IMR-90 (cell line): ENCODE data around the gene ADAMTSL4. TPM values are rescaled to one million over a fixed set of nuclear protein-coding genes. Genes with fewer than 3 reads are reported as not detected.

Experiments
- ATAC-seq: fragments of 200-7000 bp; cut with Tn5 transposase; 2 replicates; pipeline ENCODE4 v1.9.1; 2020; ENCODE audit warnings: low read depth, mild to moderate bottlenecking, moderate library complexity
- BruUV-seq: library from RNA; stranded (reverse); fragments of 400-500 nt; replicated peaks from 2 replicates; lab custom pipeline; 2021; lab: Mats Ljungman, UMichigan
- CTCF ChIA-PET: fragments of 300-600 bp; formaldehyde crosslinking; extraction: SDS; loops from one replicate; lab custom pipeline; 2021; ENCODE audit warnings: antibody characterized with exemption; lab: Yijun Ruan, JAX
- POLR2A ChIA-PET: fragments of 300-600 bp; sonication (Branson Sonifier 250); formaldehyde crosslinking; loops from one replicate; lab custom pipeline; 2022; ENCODE audit warnings: antibody characterized with exemption; ENCODE audit not compliant: unreplicated experiment; lab: Charles Lee
- DNase-seq: peaks from one replicate; pipeline ENCODE4 v3.0.0; 2013
- H2AFZ ChIP-seq: replicated peaks from 2 replicates; pipeline ENCODE3; 2013; ENCODE audit warnings: low read length, mild to moderate bottlenecking; ENCODE audit not compliant: poor library complexity
- H2AK5ac ChIP-seq: 2 replicates; pipeline ENCODE4 v1.6.1; 2013; ENCODE audit warnings: low read depth, low read length, inconsistent platforms
- H2AK9ac ChIP-seq: replicated peaks from 2 replicates; pipeline ENCODE3; 2013; ENCODE audit warnings: mild to moderate bottlenecking, low read depth, low read length, moderate library complexity; ENCODE audit not compliant: poor library complexity
- H2BK120ac ChIP-seq: 2 replicates; pipeline ENCODE4 v1.6.1; 2013; ENCODE audit warnings: low read depth, low read length, inconsistent platforms
- H2BK15ac ChIP-seq: 3 replicates; pipeline ENCODE4 v1.6.1; 2013; ENCODE audit warnings: low read depth, low read length, inconsistent platforms
- H2BK20ac ChIP-seq: 2 replicates; pipeline ENCODE4 v1.6.1; 2013; ENCODE audit warnings: low read depth, mild to moderate bottlenecking, inconsistent platforms, low read length, moderate library complexity
- H2BK5ac ChIP-seq: 2 replicates; pipeline ENCODE4 v1.6.1; 2013; ENCODE audit warnings: mild to moderate bottlenecking, low read depth, low read length, inconsistent platforms; ENCODE audit not compliant: poor library complexity, severe bottlenecking
- H3K14ac ChIP-seq: replicated peaks from 2 replicates; pipeline ENCODE4 v1.6.1; 2013; ENCODE audit warnings: low read depth, low read length, inconsistent platforms
- H3K18ac ChIP-seq: 2 replicates; pipeline ENCODE4 v1.6.1; 2013; ENCODE audit warnings: low read depth, low read length, control low read depth
- H3K23ac ChIP-seq: 2 replicates; pipeline ENCODE4 v1.6.1; 2013; ENCODE audit warnings: low read depth, low read length, inconsistent platforms
- H3K27ac ChIP-seq: 2 replicates; pipeline ENCODE4 v1.5.1; 2013; ENCODE audit warnings: mild to moderate bottlenecking, control low read depth, low read length; ENCODE audit not compliant: insufficient read depth
- H3K27me3 ChIP-seq: 2 replicates; pipeline ENCODE4 v1.6.1; 2013; ENCODE audit warnings: low read length; ENCODE audit not compliant: control insufficient read depth, insufficient read depth
- H3K36me3 ChIP-seq: 2 replicates; pipeline ENCODE4 v1.6.1; 2013; ENCODE audit warnings: low read length, mixed read lengths; ENCODE audit not compliant: control insufficient read depth, insufficient read depth
- H3K4ac ChIP-seq: 2 replicates; pipeline ENCODE4 v1.6.1; 2013; ENCODE audit warnings: low read depth, low read length, inconsistent platforms
- H3K4me1 ChIP-seq: 2 replicates; pipeline ENCODE4 v1.6.1; 2013; ENCODE audit warnings: low read length, mixed read lengths; ENCODE audit not compliant: control insufficient read depth, insufficient read depth
- H3K4me2 ChIP-seq: 2 replicates; pipeline ENCODE4 v1.6.1; 2013; ENCODE audit warnings: low read depth, mild to moderate bottlenecking, control low read depth, low read length, moderate library complexity
- H3K4me3 ChIP-seq: 2 replicates; pipeline ENCODE4 v1.5.1; 2013; ENCODE audit warnings: low read depth, mild to moderate bottlenecking, control low read depth, low read length, moderate library complexity; ENCODE audit not compliant: insufficient read depth
- H3K56ac ChIP-seq: 2 replicates; pipeline ENCODE4 v1.6.1; 2013; ENCODE audit warnings: low read length, inconsistent platforms; ENCODE audit not compliant: insufficient read depth; ENCODE audit errors: extremely low read depth
- H3K79me1 ChIP-seq, 2 experiments: 2 replicates each; pipeline ENCODE4 v1.6.1; 2013; ENCODE audit warnings: low read length in 2 of 2, inconsistent platforms in 1 of 2, low read depth in 1 of 2
- H3K9ac ChIP-seq: 2 replicates; pipeline ENCODE4 v1.6.1; 2013; ENCODE audit warnings: low read depth, low read length, control low read depth
- H3K9me1 ChIP-seq: 2 replicates; pipeline ENCODE4 v1.6.1; 2013; ENCODE audit warnings: low read length, inconsistent platforms; ENCODE audit not compliant: insufficient read depth
- H3K9me3 ChIP-seq: 2 replicates; pipeline ENCODE4 v1.6.1; 2013; ENCODE audit warnings: low read length; ENCODE audit not compliant: control insufficient read depth, insufficient read depth
- H4K20me1 ChIP-seq: 2 replicates; pipeline ENCODE4 v1.6.1; 2013; ENCODE audit warnings: low read length, inconsistent platforms; ENCODE audit not compliant: insufficient read depth
- H4K5ac ChIP-seq: 2 replicates; pipeline ENCODE4 v1.6.1; 2013; ENCODE audit warnings: mild to moderate bottlenecking, low read depth, low read length, control low read depth
- H4K8ac ChIP-seq, 2 experiments: 2 replicates each; pipeline ENCODE4 v1.6.1; 2013; ENCODE audit warnings: low read depth in 2 of 2, low read length in 2 of 2, control low read depth in 1 of 2, inconsistent platforms in 1 of 2
- H4K91ac ChIP-seq: 2 replicates; pipeline ENCODE4 v1.6.1; 2013; ENCODE audit warnings: low read depth, low read length, inconsistent platforms; ENCODE audit not compliant: insufficient read depth
- BHLHE40 ChIP-seq: fragments of 150-350 bp; IDR thresholded peaks from 2 replicates; pipeline ENCODE4 v1.6.1; 2016; ENCODE audit warnings: mild to moderate bottlenecking, low read depth, low read length
- CEBPB ChIP-seq: IDR thresholded peaks from 2 replicates; pipeline ENCODE4 v1.6.1; 2012; ENCODE audit warnings: low read depth, low read length, improper control_type of control experiment
- CHD1 ChIP-seq: IDR thresholded peaks from 2 replicates; pipeline ENCODE4 v1.6.1; 2012; ENCODE audit warnings: low read depth, low read length, improper control_type of control experiment
- FOS ChIP-seq: fragments of 150-350 bp; IDR thresholded peaks from 2 replicates; pipeline ENCODE4 v1.6.1; 2016; ENCODE audit warnings: low read depth, low read length
- MAFK ChIP-seq: IDR thresholded peaks from 2 replicates; pipeline ENCODE4 v1.6.1; 2012; ENCODE audit warnings: low read depth, low read length, improper control_type of control experiment
- MAZ ChIP-seq: IDR thresholded peaks from 2 replicates; pipeline ENCODE4 v1.6.1; 2012; ENCODE audit warnings: low read depth, mild to moderate bottlenecking, low read length, improper control_type of control experiment, moderate library complexity, borderline replicate concordance
- MXI1 ChIP-seq: IDR thresholded peaks from 2 replicates; pipeline ENCODE4 v1.6.1; 2012; ENCODE audit warnings: low read depth, mild to moderate bottlenecking, low read length, moderate library complexity, borderline replicate concordance
- NFE2L2 ChIP-seq: fragments of 150-350 bp; IDR thresholded peaks from 2 replicates; pipeline ENCODE4 v1.6.1; 2016; ENCODE audit warnings: low read depth, mild to moderate bottlenecking, low read length
- POLR2A ChIP-seq: IDR thresholded peaks from 2 replicates; pipeline ENCODE4 v1.6.1; 2012; ENCODE audit warnings: mild to moderate bottlenecking, low read depth, low read length
- RAD21 ChIP-seq: IDR thresholded peaks from 2 replicates; pipeline ENCODE4 v1.6.1; 2012; ENCODE audit warnings: low read length, improper control_type of control experiment
- RCOR1 ChIP-seq: IDR thresholded peaks from 2 replicates; pipeline ENCODE4 v1.6.1; 2012; ENCODE audit warnings: mild to moderate bottlenecking, low read length, improper control_type of control experiment; ENCODE audit not compliant: insufficient replicate concordance
- RFX5 ChIP-seq: IDR thresholded peaks from 2 replicates; pipeline ENCODE4 v1.8.0; 2012; ENCODE audit warnings: low read depth, mild to moderate bottlenecking, low read length, moderate library complexity
- SMC3 ChIP-seq: fragments of 150-350 bp; IDR thresholded peaks from 2 replicates; pipeline ENCODE4 v1.6.1; 2016; ENCODE audit warnings: low read depth, mild to moderate bottlenecking, antibody characterized with exemption, low read length, moderate library complexity
- WGBS, 2 experiments: methylation state at CpG; one replicate each; pipeline versions ENCODE4 v1.1.5 to v1.1.7; 2013; ENCODE audit warnings: missing lambda C conversion rate in 2 of 2; ENCODE audit not compliant: insufficient read length in 1 of 2; ENCODE audit errors: extremely low coverage in 2 of 2; 5-methylcytosine and 5-hydroxymethylcytosine counted together
- dilution Hi-C: fragments of 300-500 bp; cut with HindIII; formaldehyde crosslinking; loops from one replicate; pipeline ENCODE4 v1.14.3; 2018; ENCODE audit warnings: low sequenced_read_pairs; ENCODE audit not compliant: unreplicated experiment
- in situ Hi-C: fragments of 300-500 bp; cut with MboI; formaldehyde crosslinking; loops from 3 replicates; pipeline ENCODE4 v1.14.3; 2019; ENCODE audit warnings: low sequenced_read_pairs, inconsistent platforms, mixed read lengths
- intact Hi-C: fragments of 100-400 bp; cut with micrococcal nuclease; formaldehyde crosslinking; loops from 2 replicates; pipeline ENCODE4 v1.10.0; 2022
- polyA plus RNA-seq, 3 experiments: library from polyadenylated mRNA; depleted of rRNA; stranded (reverse); fragments of >200 nt; gene quantifications; 2 replicates each; pipeline ENCODE4 v1.2.3, GENCODE V29; 2012; ENCODE audit warnings: low replicate concordance in 1 of 3
- total RNA-seq: library from RNA; depleted of rRNA; stranded (reverse); fragments of >200 nt; gene quantifications from 2 replicates; pipeline ENCODE4 v1.2.3, GENCODE V29; 2012
- TF ChIP-seq, protein P1 (sequence below): fragments of 150-350 bp; IDR thresholded peaks from 2 replicates; pipeline ENCODE4 v1.6.1; 2016; ENCODE audit warnings: low read depth, mild to moderate bottlenecking, low read length, moderate library complexity, borderline replicate concordance
- TF ChIP-seq, protein P2 (sequence below): fragments of 150-350 bp; IDR thresholded peaks from 2 replicates; pipeline ENCODE4 v1.6.1; 2017; ENCODE audit warnings: mild to moderate bottlenecking, antibody characterized with exemption, low read length, low read depth
- TF ChIP-seq, protein P3 (sequence below): conservative IDR thresholded peaks from 2 replicates; pipeline ENCODE4 v1.5.1; 2012; ENCODE audit warnings: mild to moderate bottlenecking, low read depth, low read length, improper control_type of control experiment

ADAMTSL4 gene
- total and polyA plus RNA-seq, 2 of the 4 experiments (the other 2 are of a cell fraction): 0.54 to 12.2 TPM

DNA sequence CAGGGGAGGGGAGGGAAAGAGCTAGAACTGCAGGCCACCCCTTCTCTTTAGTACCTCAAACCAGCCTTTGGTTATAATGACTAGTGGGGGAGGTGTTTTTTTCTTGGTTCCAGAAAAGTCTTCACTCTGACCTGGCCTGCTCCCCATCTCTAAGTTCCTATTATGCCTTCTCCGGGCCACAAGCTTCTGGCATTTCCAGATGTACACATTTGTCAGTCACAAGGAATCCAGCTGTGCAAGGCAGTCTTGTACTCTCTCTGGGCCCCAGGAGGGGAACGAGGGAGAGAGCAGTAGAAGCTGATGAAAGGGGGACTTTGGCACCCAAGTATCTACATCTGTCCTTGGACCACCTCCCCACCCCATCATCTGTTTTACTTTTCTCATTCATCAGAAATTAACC is 36.4 kb upstream of the ADAMTSL4 start:
- dilution Hi-C loops: no loop called here
- Histone ChIP-seq H4K8ac (no peak overlapping the region), H4K5ac (no peak overlapping the region), H2BK15ac (no peak overlapping the region), H3K9me1 (peaks cover 30% of the 10 kb centered on the region), H3K4me1 (peaks cover 20% of the 10 kb centered on the region), H2BK120ac (no peak overlapping the region), H3K36me3 (peaks cover 28% of the 10 kb centered on the region), H2AK9ac (no peak overlapping the region), H3K14ac (0 out of 2 replicates have a peak overlapping the region, but pooled peaks have one; percentile 16), H2BK5ac (no peak overlapping the region), H2BK20ac (no peak overlapping the region), H3K9me3 (no peaks in the 10 kb centered on the region), H3K4me2 (no peak overlapping the region), H4K20me1 (no peaks in the 10 kb centered on the region), H3K27me3 (no peaks in the 10 kb centered on the region), H3K23ac (no peak overlapping the region), H3K9ac (no peak overlapping the region), H3K18ac (no peak overlapping the region), H3K4me3 (no peak overlapping the region), H3K56ac (no peak overlapping the region), H3K4ac (no peak overlapping the region), H2AK5ac (peak overlapping the region; percentile 56; the same call in 1 of the 2 replicates), H2AFZ (peak overlapping the region; percentile 14), H3K79me1 (peaks cover 26 to 67% of the 10 kb centered on the region in 2 experiments), H3K27ac (no peak overlapping the region; the same call in 1 of the 2 replicates), H4K91ac (no peak overlapping the region)
- no TSS peak for BruUV-seq
- CTCF ChIA-PET: no interaction called here
- in situ Hi-C loops: no loop called here
- DNase-seq (no peak), ATAC-seq (no peak)
- TF ChIP-seq MAFK (no peak), SMC3 (no peak), RCOR1 (no peak), RFX5 (no peak), MAZ (no peak), CEBPB (no peak), POLR2A (no peak), NFE2L2 (no peak), CHD1 (no peak), RAD21 (no peak), BHLHE40 (no peak), FOS (no peak), MXI1 (no peak)
- TF ChIP-seq, protein P1, sequence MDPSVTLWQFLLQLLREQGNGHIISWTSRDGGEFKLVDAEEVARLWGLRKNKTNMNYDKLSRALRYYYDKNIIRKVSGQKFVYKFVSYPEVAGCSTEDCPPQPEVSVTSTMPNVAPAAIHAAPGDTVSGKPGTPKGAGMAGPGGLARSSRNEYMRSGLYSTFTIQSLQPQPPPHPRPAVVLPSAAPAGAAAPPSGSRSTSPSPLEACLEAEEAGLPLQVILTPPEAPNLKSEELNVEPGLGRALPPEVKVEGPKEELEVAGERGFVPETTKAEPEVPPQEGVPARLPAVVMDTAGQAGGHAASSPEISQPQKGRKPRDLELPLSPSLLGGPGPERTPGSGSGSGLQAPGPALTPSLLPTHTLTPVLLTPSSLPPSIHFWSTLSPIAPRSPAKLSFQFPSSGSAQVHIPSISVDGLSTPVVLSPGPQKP: no peak
- TF ChIP-seq, protein P2, sequence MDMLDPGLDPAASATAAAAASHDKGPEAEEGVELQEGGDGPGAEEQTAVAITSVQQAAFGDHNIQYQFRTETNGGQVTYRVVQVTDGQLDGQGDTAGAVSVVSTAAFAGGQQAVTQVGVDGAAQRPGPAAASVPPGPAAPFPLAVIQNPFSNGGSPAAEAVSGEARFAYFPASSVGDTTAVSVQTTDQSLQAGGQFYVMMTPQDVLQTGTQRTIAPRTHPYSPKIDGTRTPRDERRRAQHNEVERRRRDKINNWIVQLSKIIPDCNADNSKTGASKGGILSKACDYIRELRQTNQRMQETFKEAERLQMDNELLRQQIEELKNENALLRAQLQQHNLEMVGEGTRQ: no peak
- TF ChIP-seq, protein P3, sequence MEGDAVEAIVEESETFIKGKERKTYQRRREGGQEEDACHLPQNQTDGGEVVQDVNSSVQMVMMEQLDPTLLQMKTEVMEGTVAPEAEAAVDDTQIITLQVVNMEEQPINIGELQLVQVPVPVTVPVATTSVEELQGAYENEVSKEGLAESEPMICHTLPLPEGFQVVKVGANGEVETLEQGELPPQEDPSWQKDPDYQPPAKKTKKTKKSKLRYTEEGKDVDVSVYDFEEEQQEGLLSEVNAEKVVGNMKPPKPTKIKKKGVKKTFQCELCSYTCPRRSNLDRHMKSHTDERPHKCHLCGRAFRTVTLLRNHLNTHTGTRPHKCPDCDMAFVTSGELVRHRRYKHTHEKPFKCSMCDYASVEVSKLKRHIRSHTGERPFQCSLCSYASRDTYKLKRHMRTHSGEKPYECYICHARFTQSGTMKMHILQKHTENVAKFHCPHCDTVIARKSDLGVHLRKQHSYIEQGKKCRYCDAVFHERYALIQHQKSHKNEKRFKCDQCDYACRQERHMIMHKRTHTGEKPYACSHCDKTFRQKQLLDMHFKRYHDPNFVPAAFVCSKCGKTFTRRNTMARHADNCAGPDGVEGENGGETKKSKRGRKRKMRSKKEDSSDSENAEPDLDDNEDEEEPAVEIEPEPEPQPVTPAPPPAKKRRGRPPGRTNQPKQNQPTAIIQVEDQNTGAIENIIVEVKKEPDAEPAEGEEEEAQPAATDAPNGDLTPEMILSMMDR: no peak
- no CpG with 5 or more reads among the region's 2 CpGs for WGBS, 2 experiments
- intact Hi-C loops: no loop called here
- POLR2A ChIA-PET: no interaction called here
